Lung (tissue), 16 donors: ENCODE data around the gene CCDC14. TPM values are rescaled to one million over a fixed set of nuclear protein-coding genes. Genes with fewer than 3 reads are reported as not detected.
"Not testable (repeated sequence)": the region's sequence is repeated elsewhere in the genome, so short reads cannot be mapped to it uniquely, and the experiment has no call there.

ENCODE experiments used
- ATAC-seq: fragments of 200-7000 bp; cut with Tn5 transposase; one replicate; pipeline ENCODE4 v1.9.1; 2020; ENCODE audit warnings: moderate number of reproducible peaks; ENCODE audit not compliant: insufficient read depth, low FRiP score
- DNase-seq, 3 donors: peaks; one replicate each; pipeline ENCODE4 v3.0.0-alpha.2; 2013 to 2017
- H3K27ac ChIP-seq, 2 donors: one replicate each; pipeline ENCODE4 v1.5.1; 2013; ENCODE audit warnings: mild to moderate bottlenecking in 2 of 2, moderate library complexity in 2 of 2, control low read depth in 1 of 2, inconsistent platforms in 1 of 2, low read depth in 1 of 2, low read length in 1 of 2
- H3K27me3 ChIP-seq, 3 donors: one replicate each; pipeline ENCODE4 v1.5.1; 2013; ENCODE audit warnings: low read length in 2 of 3; ENCODE audit not compliant: control insufficient read depth in 3 of 3, insufficient read depth in 3 of 3
- H3K36me3 ChIP-seq, 4 donors: one replicate each; pipeline ENCODE4 v1.5.1; 2013; ENCODE audit warnings: low read length in 4 of 4, mild to moderate bottlenecking in 1 of 4, moderate library complexity in 1 of 4; ENCODE audit not compliant: control insufficient read depth in 4 of 4, insufficient read depth in 4 of 4
- H3K4me1 ChIP-seq, 5 donors: one replicate each; pipeline ENCODE4 v1.5.1; 2013; ENCODE audit warnings: low read length in 5 of 5, mild to moderate bottlenecking in 2 of 5, moderate library complexity in 1 of 5; ENCODE audit not compliant: control insufficient read depth in 5 of 5, insufficient read depth in 5 of 5
- H3K4me3 ChIP-seq: one replicate; pipeline ENCODE4 v1.5.1; 2013; ENCODE audit warnings: mild to moderate bottlenecking, control low read depth, moderate library complexity
- H3K9ac ChIP-seq, 2 donors: one replicate each; pipeline ENCODE4 v1.5.1; 2013; ENCODE audit warnings: low read length in 2 of 2, control low read depth in 1 of 2; ENCODE audit not compliant: insufficient read depth in 1 of 2
- H3K9me3 ChIP-seq, 4 donors: one replicate each; pipeline ENCODE4 v1.5.1; 2013; ENCODE audit warnings: low read length in 3 of 4, mild to moderate bottlenecking in 1 of 4, moderate library complexity in 1 of 4; ENCODE audit not compliant: control insufficient read depth in 4 of 4, insufficient read depth in 3 of 4
- WGBS, 2 donors: extraction: QIAGEN DNeasy Blood & Tissue Kit; methylation state at CpG; one replicate each; pipeline ENCODE4 v1.1.7; 2013; 5-methylcytosine and 5-hydroxymethylcytosine counted together
- long read RNA-seq, 5 donors: transcript quantifications; one replicate each; lab custom pipeline, GENCODE V29; 2026
- polyA plus RNA-seq, 2 donors: library from polyadenylated mRNA; stranded (reverse); fragments of 200-250 nt; gene quantifications; one replicate each; pipeline ENCODE4 v1.2.1, GENCODE V29; 2013
- total RNA-seq, 2 donors: library from RNA; depleted of rRNA in 1 of 2; stranded (reverse); fragments of >200 nt in 1 of 2; gene quantifications; one replicate each; pipeline ENCODE4 v1.2.1, GENCODE V29; 2014 to 2021
- TF ChIP-seq, protein P1 (sequence below): IDR thresholded peaks from 2 replicates; pipeline ENCODE4 v1.5.1; 2012; ENCODE audit warnings: mild to moderate bottlenecking; ENCODE audit errors: control extremely low read depth, extremely low read depth
- donor health status: control.
- donor health status: control.
- donor health status: Bipolar disorder and iron deficiency.
- donor health status: healthy.
- donor health status: DM: yes; HTN: yes; CAD: no.

CCDC14 gene, protein sequence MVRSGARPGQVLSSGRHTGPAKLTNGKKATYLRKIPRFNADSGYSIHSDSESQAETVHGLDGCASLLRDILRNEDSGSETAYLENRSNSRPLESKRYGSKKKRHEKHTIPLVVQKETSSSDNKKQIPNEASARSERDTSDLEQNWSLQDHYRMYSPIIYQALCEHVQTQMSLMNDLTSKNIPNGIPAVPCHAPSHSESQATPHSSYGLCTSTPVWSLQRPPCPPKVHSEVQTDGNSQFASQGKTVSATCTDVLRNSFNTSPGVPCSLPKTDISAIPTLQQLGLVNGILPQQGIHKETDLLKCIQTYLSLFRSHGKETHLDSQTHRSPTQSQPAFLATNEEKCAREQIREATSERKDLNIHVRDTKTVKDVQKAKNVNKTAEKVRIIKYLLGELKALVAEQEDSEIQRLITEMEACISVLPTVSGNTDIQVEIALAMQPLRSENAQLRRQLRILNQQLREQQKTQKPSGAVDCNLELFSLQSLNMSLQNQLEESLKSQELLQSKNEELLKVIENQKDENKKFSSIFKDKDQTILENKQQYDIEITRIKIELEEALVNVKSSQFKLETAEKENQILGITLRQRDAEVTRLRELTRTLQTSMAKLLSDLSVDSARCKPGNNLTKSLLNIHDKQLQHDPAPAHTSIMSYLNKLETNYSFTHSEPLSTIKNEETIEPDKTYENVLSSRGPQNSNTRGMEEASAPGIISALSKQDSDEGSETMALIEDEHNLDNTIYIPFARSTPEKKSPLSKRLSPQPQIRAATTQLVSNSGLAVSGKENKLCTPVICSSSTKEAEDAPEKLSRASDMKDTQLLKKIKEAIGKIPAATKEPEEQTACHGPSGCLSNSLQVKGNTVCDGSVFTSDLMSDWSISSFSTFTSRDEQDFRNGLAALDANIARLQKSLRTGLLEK
- total RNA-seq (100 to 1,000 TPM in 1 of 2 donors, 10 to 100 TPM in 1; 35.5 to 121 TPM), polyA plus RNA-seq (10 to 100 TPM; 12.5 to 37.7 TPM)
- long read RNA-seq, donor 1, full-length matches to known transcripts = 3 of 32 reads
- long read RNA-seq, donor 1, partial matches to known transcripts = 29 of 32 reads
- long read RNA-seq, donor 1, other reads (novel, unspliced or antisense) = 0 of 32 reads
- long read RNA-seq, donor 2, partial matches to known transcripts = 10 of 11 reads
- long read RNA-seq, donor 2, other reads (novel, unspliced or antisense) = 0 of 11 reads
- long read RNA-seq, donor 3, full-length matches to known transcripts = 11 of 26 reads
- long read RNA-seq, donor 3, partial matches to known transcripts = 15 of 26 reads
- long read RNA-seq, donor 3, other reads (novel, unspliced or antisense) = 0 of 26 reads
- long read RNA-seq, donor 4, full-length matches to known transcripts = 4 of 21 reads
- long read RNA-seq, donor 4, partial matches to known transcripts = 17 of 21 reads
- long read RNA-seq, donor 4, other reads (novel, unspliced or antisense) = 0 of 21 reads
- long read RNA-seq, donor 5, full-length matches to known transcripts = 12 of 31 reads
- long read RNA-seq, donor 5, partial matches to known transcripts = 19 of 31 reads
- long read RNA-seq, donor 5, other reads (novel, unspliced or antisense) = 0 of 31 reads

DNA sequence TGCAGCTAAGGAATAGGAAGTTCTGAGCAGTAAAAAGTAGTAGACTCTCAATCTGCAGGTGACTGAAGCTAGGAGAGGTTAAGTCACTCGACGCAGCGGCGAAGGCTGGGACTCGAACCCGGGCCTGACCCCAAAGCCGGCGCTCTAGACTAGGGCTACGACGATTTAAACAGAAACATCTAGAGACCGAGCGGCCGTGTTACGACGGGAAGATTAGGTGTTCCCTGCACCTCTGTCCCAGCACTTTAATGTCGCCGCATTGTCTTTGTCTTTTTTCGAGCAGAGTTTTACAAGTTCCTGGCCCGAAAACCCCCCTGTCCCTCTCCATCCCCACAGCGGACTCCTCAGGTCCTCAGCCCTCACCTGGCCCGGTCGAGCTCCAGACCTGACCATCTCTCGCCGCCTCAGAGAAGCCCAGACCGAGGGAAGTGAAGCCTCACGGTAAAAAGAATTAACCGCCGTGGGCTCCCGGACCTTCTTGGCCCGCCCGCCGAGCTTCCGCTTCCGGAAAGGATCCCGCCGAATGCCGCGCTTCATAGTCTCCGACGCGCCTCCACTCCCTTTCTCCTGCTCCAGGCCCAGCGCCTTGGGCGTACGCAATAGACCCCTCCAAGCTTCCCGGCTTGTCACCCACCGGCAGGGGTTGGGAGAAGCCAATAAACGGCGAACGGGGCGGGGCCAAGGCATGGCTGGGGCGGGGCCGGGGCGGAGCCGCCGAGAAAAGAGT, at the start of gene CCDC14:
Gene CCDC14, minus strand, starts transcription at position 449 of the 727 bp plus-strand sequence. Its CDS starts 56 bp downstream, at position 393.
- peaks cover 0 to 7% (median 0%) of the 10 kb centered on the region in 4 donors for H3K36me3 ChIP-seq
- ATAC-seq (peak; percentile 97), DNase-seq (peak; percentile 99)
- WGBS, 2 donors = 0 to 1% methylated on average over 55 of the region's 55 CpGs
- H3K9me3 ChIP-seq = no peaks in the 10 kb centered on the region
- peaks cover 0 to 17% (median 0%) of the 10 kb centered on the region in 5 donors for H3K4me1 ChIP-seq
- TF ChIP-seq, protein P1, sequence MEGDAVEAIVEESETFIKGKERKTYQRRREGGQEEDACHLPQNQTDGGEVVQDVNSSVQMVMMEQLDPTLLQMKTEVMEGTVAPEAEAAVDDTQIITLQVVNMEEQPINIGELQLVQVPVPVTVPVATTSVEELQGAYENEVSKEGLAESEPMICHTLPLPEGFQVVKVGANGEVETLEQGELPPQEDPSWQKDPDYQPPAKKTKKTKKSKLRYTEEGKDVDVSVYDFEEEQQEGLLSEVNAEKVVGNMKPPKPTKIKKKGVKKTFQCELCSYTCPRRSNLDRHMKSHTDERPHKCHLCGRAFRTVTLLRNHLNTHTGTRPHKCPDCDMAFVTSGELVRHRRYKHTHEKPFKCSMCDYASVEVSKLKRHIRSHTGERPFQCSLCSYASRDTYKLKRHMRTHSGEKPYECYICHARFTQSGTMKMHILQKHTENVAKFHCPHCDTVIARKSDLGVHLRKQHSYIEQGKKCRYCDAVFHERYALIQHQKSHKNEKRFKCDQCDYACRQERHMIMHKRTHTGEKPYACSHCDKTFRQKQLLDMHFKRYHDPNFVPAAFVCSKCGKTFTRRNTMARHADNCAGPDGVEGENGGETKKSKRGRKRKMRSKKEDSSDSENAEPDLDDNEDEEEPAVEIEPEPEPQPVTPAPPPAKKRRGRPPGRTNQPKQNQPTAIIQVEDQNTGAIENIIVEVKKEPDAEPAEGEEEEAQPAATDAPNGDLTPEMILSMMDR = no peak
- H3K4me3 ChIP-seq = peak within 1 kb of the TSS; percentile 55
- peak within 1 kb of the TSS; percentile 68 to 83 for H3K27ac ChIP-seq
- H3K27me3 ChIP-seq = no peaks in the 10 kb centered on the region
- H3K9ac ChIP-seq = peak within 1 kb of the TSS; percentile 88 to 96

GRCh38 chr3:124008321-124008720, 47.3 kb upstream of the CCDC14 start:
- not testable (repeated sequence) for DNase-seq, H3K4me3 ChIP-seq, ATAC-seq, H3K27ac ChIP-seq, H3K9ac ChIP-seq, H3K36me3 ChIP-seq, H3K4me1 ChIP-seq, H3K9me3 ChIP-seq, H3K27me3 ChIP-seq
- 95 to 98% methylated on average over 1 of the region's 1 CpG for WGBS, 2 donors

DNA sequence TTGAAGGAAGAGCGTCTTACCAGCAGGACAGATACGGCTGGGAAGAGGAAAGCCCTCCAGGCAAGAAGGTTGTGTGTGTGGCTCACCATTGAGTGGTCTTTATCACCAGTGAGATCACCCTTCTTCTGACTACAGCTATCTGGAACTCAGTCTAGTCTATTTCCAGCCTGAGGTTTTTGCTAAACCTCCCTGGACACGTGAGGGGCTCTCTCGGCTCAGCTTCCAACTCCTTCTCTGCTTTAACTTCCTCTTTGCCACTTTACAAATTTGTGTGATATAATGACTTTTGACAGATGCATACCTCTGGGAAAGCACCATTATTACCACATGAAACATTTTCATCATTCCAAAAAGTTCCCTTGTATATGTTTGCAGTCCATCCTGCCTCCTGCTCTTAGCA, 46.2 kb upstream of the CCDC14 start:
- no peak for DNase-seq
- Histone ChIP-seq H3K9me3 (no peaks in the 10 kb centered on the region), H3K4me1 (no peaks in the 10 kb centered on the region), H3K4me3 (no peak overlapping the region), H3K36me3 (no peaks in the 10 kb centered on the region), H3K9ac (no peak overlapping the region), H3K27ac (no peak overlapping the region), H3K27me3 (no peaks in the 10 kb centered on the region)
- WGBS, 2 donors = 23 to 45% methylated on average over 4 of the region's 4 CpGs
- ATAC-seq = no peak
- TF ChIP-seq, protein P1 = no peak

- H3K27ac ChIP-seq, ATAC-seq, H3K36me3 ChIP-seq, H3K4me3 ChIP-seq, DNase-seq, H3K9me3 ChIP-seq, H3K4me1 ChIP-seq, H3K9ac ChIP-seq, H3K27me3 ChIP-seq: not testable (repeated sequence)
- 56 to 64% methylated on average over 2 of the region's 2 CpGs for WGBS, 2 donors
These were observed 41.5 kb upstream of the CCDC14 start for GRCh38 chr3:124002405-124003079.

GRCh38 chr3:124001366-124001765, 40.3 kb upstream of the CCDC14 start:
- H3K27me3 ChIP-seq, H3K9ac ChIP-seq, H3K4me3 ChIP-seq, DNase-seq, H3K9me3 ChIP-seq, H3K4me1 ChIP-seq, ATAC-seq, H3K27ac ChIP-seq, H3K36me3 ChIP-seq: not testable (repeated sequence)
- 76 to 80% methylated on average over 6 of the region's 6 CpGs for WGBS, 2 donors
